ENCODE measurements around the gene DNAAF8.

The DNAAF8 gene

DNA sequence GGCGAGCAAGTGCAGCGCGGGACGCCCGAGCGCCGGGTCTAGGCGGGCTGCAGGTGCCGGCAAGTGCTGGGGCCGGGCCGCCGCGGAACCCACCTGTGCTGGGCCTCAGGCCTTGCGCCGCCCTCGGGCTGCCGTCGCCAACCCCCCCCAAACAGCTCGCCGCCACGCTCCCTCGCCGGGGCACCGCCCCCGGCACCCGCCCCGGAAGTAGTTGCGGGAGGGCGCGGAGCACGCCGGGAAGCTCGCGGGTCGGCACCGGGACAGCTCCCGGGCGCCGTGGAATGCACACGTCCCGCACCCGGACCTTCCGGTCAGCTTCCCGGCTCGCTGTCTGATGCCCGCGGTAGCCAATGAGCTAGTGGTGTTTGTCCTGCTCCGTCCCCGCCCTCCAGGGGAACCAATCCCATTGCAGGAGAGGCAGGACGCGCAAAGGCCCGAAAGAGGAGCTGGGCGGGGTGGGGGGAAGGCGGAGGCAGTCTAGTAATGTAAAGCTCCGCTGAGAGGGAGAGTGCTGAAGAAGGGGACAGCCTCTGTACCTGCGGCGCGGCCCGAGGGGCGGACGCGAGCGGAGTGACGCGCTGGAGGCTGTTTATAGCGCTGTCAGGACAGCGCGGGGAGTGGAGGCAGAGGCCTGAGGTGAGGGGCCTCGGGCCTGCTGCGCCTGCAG lies at the start of gene DNAAF8, which contains the start of gene ANKS3:
DNAAF8 (plus strand) TSS at position 475 of the 667 bp plus-strand sequence. CDS start 1,978 bp downstream, outside the sequence.
ANKS3 (minus strand) TSS at position 209 of the 667 bp plus-strand sequence. CDS start 4,122 bp downstream, outside the sequence.
- CTCF ChIA-PET: interaction anchor here (1.0 to 2.0 kb wide), 13 partner anchors 9 to 332 kb away, joined by 3 to 10 read pairs (median 5); partner anchors contain the start of gene NUDT16L1
- POLR2A ChIA-PET: interaction anchor here (0.5 to 1.6 kb wide), 10 partner anchors 8 to 149 kb away, joined by 3 to 8 read pairs (median 4); partner anchors contain the start of gene NUDT16L1
- TF ChIP-seq, protein P1, sequence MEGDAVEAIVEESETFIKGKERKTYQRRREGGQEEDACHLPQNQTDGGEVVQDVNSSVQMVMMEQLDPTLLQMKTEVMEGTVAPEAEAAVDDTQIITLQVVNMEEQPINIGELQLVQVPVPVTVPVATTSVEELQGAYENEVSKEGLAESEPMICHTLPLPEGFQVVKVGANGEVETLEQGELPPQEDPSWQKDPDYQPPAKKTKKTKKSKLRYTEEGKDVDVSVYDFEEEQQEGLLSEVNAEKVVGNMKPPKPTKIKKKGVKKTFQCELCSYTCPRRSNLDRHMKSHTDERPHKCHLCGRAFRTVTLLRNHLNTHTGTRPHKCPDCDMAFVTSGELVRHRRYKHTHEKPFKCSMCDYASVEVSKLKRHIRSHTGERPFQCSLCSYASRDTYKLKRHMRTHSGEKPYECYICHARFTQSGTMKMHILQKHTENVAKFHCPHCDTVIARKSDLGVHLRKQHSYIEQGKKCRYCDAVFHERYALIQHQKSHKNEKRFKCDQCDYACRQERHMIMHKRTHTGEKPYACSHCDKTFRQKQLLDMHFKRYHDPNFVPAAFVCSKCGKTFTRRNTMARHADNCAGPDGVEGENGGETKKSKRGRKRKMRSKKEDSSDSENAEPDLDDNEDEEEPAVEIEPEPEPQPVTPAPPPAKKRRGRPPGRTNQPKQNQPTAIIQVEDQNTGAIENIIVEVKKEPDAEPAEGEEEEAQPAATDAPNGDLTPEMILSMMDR (IDR thresholded peaks at IDR 0.05; ENCODE audit: control extremely low read depth, extremely low read depth, low read depth, missing control alignments): no peak
- peak; percentile 92 for DNase-seq (ENCODE audit: extremely low spot score)

DNA sequence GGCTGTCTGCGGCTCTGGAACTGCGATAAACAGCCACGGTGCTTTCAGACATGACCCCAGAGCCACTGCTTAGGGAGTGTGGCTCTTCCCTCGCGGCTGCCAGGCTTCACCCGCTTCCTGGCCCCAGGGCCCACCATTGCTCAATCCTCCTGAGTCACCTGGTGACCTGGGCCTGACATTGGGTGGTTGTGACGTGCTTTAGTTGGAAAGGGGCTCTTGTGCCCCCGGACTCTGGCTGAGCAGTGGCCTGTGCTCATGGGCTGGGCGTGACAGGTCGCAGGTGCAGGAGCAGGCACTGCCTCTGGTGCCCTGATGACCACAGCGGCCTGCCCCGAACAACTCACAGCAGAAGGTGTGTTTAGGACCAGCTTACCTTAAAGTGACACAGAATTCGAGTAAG lies 49.6 kb upstream of the DNAAF8 start:
- POLR2A ChIA-PET: no interaction called here
- no peak for DNase-seq (ENCODE audit: extremely low spot score)
- CTCF ChIA-PET: no interaction called here
- TF ChIP-seq, protein P1 (IDR thresholded peaks at IDR 0.05; ENCODE audit: control extremely low read depth, extremely low read depth, low read depth, missing control alignments): no peak

DNA sequence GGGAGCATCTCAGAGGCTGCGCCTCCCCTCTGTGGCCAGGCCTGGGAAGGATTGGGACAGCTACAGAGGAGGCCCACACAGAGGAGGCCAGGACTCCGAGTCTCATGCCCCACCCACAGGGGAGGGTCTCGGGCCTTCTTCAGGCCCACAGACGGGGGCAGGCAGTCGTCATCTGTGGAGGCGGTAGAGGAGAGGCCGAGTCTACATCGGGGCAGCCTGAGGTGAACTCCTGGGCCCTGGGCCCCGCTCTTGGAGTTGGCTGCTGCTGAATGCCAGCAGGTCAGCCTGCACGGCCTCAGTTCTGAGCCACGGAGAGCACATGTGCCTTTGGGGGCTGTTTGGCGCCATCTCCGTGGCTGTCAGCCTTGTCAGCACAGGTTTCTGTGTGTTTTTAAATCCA lies 49.0 kb upstream of the DNAAF8 start:
- ChIA-PET POLR2A (no interaction called here), CTCF (no interaction called here)
- TF ChIP-seq, protein P1 (IDR thresholded peaks at IDR 0.05; ENCODE audit: control extremely low read depth, extremely low read depth, low read depth, missing control alignments): no peak
- no peak for DNase-seq (ENCODE audit: extremely low spot score)

DNA sequence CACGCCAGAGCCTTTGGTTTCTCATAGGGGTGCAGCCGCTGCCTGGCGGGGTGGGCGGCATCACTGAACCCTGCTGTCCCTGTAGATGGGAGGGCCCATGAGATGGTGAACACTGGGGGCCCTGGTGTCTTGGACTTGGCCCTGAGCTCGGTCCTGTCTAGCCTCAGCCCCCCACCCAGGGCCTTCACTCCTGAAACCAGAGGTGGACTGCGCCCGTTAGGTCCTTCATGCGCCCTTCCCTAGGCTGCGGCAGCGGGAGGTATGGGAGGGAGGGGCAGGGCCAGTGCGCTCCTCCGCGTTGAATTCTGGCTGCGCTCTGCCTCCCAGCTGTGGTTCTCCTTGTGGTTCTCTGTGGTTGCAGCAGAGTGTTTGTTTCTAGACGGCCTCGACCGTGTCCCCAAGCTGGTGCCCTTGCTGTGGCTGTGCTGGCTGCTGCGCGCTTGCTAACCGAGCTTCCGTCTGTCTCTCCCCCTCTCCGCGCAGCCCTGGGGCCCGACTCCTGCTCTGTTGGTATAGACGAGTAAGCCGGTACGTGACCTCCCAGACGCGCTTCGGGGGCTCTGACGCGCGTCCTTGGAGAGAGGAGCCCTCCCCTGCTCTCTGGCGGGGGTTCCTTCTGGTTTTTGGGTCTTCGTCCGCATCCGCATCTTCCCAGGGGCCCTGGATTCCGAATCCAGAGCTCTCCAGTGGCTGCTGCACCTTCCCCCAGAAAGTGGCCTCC lies 48.4 kb upstream of the DNAAF8 start:
- DNase-seq (ENCODE audit: extremely low spot score): no peak
- TF ChIP-seq, protein P1 (IDR thresholded peaks at IDR 0.05; ENCODE audit: control extremely low read depth, extremely low read depth, low read depth, missing control alignments): no peak
- POLR2A ChIA-PET: no interaction called here
- CTCF ChIA-PET: no interaction called here

DNA sequence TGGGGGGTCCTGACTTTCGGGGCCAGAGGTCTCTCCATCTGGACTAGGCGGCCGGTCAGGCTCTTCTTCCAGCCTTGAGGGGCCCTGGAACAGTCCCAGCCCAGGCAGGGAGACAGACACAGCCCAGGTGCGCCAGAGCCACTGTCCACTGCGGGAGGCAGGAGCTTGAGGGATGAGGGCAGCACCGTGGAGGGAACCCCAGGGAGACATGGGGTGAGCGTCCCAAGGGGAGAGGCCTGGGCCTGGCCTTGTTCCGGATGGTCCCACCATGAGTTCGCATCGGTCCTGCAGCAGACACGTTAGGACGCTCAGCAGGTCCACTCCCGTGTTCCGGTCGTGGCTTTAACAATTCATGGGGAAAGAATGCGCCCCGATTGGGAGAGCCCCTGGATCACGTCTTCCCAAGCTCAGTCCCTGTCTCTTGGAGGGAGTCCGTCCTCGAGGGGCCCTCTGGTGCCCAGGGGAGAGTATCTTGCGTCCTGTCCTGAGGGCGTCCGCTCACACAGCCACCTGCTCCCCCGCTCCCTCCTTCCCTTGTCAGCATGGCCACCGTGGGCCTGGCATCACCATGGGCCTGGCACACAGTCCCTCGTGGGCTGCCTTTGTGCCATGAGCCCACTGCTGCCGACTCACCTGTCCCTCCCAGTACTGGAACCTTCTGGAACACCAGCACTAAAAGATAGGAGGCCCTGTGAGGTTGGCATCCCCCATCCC lies 47.7 kb upstream of the DNAAF8 start:
- TF ChIP-seq, protein P1 (IDR thresholded peaks at IDR 0.05; ENCODE audit: control extremely low read depth, extremely low read depth, low read depth, missing control alignments): no peak

DNA sequence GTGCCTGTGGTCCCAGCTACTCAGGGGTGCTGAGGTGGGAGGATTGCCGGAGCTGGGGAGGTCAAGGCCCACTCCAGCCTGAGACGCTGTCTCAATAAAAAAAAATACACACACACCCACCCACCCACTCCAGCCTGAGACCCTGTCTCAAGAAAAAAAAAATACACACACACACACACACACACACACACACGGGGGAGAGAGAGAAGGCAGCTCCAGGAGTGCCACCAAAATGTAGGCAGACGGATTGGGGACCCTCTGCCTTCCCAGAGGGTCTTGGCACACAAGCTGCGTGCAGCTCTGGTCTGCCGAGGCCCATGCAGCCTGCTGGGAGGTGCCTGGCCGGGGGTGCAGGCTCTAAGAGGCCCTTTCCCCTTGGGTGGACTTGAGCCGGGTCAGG lies 46.9 kb upstream of the DNAAF8 start:
- TF ChIP-seq, protein P1 (IDR thresholded peaks at IDR 0.05; ENCODE audit: control extremely low read depth, extremely low read depth, low read depth, missing control alignments): no peak
- ChIA-PET CTCF (no interaction called here), POLR2A (interaction anchor here (0.5 kb wide), 1 partner anchor 483 kb away, joined by 3 read pairs; no protein-coding TSS in a partner anchor)
- no peak for DNase-seq (ENCODE audit: extremely low spot score)

More for the DNA sequence above, 47.7 kb upstream of the DNAAF8 start:
- ChIA-PET CTCF (no interaction called here), POLR2A (no interaction called here)
- no peak for DNase-seq (ENCODE audit: extremely low spot score)

Data from GM10248 (cell line).